ENCODE results near the gene OFD1.

GRCh38 chrX:13764281-13764680 lies 29.7 kb downstream of the OFD1 start:
- TF ChIP-seq, protein P1, sequence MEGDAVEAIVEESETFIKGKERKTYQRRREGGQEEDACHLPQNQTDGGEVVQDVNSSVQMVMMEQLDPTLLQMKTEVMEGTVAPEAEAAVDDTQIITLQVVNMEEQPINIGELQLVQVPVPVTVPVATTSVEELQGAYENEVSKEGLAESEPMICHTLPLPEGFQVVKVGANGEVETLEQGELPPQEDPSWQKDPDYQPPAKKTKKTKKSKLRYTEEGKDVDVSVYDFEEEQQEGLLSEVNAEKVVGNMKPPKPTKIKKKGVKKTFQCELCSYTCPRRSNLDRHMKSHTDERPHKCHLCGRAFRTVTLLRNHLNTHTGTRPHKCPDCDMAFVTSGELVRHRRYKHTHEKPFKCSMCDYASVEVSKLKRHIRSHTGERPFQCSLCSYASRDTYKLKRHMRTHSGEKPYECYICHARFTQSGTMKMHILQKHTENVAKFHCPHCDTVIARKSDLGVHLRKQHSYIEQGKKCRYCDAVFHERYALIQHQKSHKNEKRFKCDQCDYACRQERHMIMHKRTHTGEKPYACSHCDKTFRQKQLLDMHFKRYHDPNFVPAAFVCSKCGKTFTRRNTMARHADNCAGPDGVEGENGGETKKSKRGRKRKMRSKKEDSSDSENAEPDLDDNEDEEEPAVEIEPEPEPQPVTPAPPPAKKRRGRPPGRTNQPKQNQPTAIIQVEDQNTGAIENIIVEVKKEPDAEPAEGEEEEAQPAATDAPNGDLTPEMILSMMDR (IDR thresholded peaks at IDR 0.05): no peak
- no peak for TF ChIP-seq POLR2A (IDR thresholded peaks at IDR 0.05)

Measured in heart left ventricle (tissue), 13 donors.